ENCODE measurements around the gene GJD3. TPM values are rescaled to one million over a fixed set of nuclear protein-coding genes. Genes with fewer than 3 reads are reported as not detected.
"Not testable (repeated sequence)": the region's sequence is repeated elsewhere in the genome, so short reads cannot be mapped to it uniquely, and the experiment has no call there.

GJD3 gene
- polyA plus RNA-seq, 1 donor from 2014 or later, result not detected

DNA sequence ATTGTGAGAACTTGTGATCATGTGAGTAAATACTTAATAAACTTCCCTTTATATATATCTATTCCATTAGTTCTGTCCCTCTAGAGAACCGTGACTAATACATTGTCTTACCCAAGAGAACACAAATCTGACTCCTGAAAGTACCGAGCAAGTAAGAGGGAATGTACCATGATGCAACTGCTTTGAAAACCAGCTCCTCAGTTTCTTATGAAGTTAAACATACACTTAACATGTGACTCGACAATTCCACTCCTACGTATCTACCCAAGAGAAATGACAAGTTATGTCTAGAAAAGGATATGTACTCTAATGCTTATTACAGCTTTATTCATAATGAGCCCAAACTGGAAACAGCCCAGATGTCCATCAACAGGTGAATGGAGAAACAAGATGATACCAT is 8.8 kb upstream of the GJD3 start:
- Histone ChIP-seq H3K27me3 (ENCODE audit: insufficient read depth, low read depth, low read length) (no peaks in the 10 kb centered on the region), H3K9me3 (ENCODE audit: low read length) (no peaks in the 10 kb centered on the region), H4K20me1 (ENCODE audit: insufficient read depth) (no peaks in the 10 kb centered on the region), H3K36me3 (ENCODE audit: insufficient read depth, low read length) (no peaks in the 10 kb centered on the region), H3K27ac (ENCODE audit: low read length) (no peak overlapping the region), H2AFZ (ENCODE audit: low read depth, low read length) (no peak overlapping the region), H3F3A (ENCODE audit: insufficient read depth, low read length, poor library complexity, severe bottlenecking) (no peaks in the 10 kb centered on the region), H3K79me2 (replicated peaks; ENCODE audit: insufficient read depth, low read length) (no peaks in the 10 kb centered on the region), H3K4me2 (ENCODE audit: low read length) (no peak overlapping the region), H3K9me2 (ENCODE audit: insufficient read depth, low read length) (no peaks in the 10 kb centered on the region), H3K4me3 (ENCODE audit: low read length) (no peak overlapping the region), H3K9ac (ENCODE audit: low read length) (no peak overlapping the region)
- no peak for TF ChIP-seq TAF1 (IDR thresholded peaks at IDR 0.05; ENCODE audit: low read depth)
- TF ChIP-seq RAD21 (conservative IDR thresholded peaks at IDR 0.05), result no peak
- TF ChIP-seq MXI1 (conservative IDR thresholded peaks at IDR 0.05; ENCODE audit: poor library complexity, severe bottlenecking), result no peak
- TF ChIP-seq SMC3 (conservative IDR thresholded peaks at IDR 0.05; ENCODE audit: poor library complexity), result no peak
- TF ChIP-seq EP300 (conservative IDR thresholded peaks at IDR 0.05; ENCODE audit: poor library complexity, severe bottlenecking), result no peak
- TF ChIP-seq, protein P1, sequence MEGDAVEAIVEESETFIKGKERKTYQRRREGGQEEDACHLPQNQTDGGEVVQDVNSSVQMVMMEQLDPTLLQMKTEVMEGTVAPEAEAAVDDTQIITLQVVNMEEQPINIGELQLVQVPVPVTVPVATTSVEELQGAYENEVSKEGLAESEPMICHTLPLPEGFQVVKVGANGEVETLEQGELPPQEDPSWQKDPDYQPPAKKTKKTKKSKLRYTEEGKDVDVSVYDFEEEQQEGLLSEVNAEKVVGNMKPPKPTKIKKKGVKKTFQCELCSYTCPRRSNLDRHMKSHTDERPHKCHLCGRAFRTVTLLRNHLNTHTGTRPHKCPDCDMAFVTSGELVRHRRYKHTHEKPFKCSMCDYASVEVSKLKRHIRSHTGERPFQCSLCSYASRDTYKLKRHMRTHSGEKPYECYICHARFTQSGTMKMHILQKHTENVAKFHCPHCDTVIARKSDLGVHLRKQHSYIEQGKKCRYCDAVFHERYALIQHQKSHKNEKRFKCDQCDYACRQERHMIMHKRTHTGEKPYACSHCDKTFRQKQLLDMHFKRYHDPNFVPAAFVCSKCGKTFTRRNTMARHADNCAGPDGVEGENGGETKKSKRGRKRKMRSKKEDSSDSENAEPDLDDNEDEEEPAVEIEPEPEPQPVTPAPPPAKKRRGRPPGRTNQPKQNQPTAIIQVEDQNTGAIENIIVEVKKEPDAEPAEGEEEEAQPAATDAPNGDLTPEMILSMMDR (IDR thresholded peaks at IDR 0.05; ENCODE audit: poor library complexity, severe bottlenecking), result no peak
- no peak for TF ChIP-seq EZH2 (IDR thresholded peaks at IDR 0.05; ENCODE audit: borderline replicate concordance, insufficient read depth, low read length, poor library complexity, severe bottlenecking)
- TF ChIP-seq, protein P2, sequence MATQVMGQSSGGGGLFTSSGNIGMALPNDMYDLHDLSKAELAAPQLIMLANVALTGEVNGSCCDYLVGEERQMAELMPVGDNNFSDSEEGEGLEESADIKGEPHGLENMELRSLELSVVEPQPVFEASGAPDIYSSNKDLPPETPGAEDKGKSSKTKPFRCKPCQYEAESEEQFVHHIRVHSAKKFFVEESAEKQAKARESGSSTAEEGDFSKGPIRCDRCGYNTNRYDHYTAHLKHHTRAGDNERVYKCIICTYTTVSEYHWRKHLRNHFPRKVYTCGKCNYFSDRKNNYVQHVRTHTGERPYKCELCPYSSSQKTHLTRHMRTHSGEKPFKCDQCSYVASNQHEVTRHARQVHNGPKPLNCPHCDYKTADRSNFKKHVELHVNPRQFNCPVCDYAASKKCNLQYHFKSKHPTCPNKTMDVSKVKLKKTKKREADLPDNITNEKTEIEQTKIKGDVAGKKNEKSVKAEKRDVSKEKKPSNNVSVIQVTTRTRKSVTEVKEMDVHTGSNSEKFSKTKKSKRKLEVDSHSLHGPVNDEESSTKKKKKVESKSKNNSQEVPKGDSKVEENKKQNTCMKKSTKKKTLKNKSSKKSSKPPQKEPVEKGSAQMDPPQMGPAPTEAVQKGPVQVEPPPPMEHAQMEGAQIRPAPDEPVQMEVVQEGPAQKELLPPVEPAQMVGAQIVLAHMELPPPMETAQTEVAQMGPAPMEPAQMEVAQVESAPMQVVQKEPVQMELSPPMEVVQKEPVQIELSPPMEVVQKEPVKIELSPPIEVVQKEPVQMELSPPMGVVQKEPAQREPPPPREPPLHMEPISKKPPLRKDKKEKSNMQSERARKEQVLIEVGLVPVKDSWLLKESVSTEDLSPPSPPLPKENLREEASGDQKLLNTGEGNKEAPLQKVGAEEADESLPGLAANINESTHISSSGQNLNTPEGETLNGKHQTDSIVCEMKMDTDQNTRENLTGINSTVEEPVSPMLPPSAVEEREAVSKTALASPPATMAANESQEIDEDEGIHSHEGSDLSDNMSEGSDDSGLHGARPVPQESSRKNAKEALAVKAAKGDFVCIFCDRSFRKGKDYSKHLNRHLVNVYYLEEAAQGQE (IDR thresholded peaks at IDR 0.05; ENCODE audit: borderline replicate concordance), result no peak
- no peak for TF ChIP-seq POLR2AphosphoS5 (IDR thresholded peaks at IDR 0.05)

DNA sequence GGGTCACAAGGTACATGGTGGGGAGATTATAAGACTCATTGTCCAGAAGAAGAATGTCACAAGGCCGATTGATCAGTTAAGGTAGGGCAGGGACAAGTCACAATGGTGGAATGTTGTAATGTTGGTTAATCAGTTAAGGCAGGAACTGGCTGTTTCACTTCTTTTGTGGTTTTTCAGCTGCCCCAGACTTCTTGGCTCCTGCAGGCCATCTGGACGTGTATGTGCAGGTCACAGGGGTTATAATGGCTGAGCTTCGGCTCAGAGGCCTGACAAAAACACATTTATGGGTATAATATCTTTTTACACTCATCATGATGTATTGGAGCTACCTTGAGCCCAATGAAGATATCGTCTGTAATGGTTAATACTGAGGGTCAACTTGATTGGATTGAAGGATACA is 8.1 kb upstream of the GJD3 start:
- H3K79me2 ChIP-seq (replicated peaks; ENCODE audit: insufficient read depth, low read length); H3K27me3 ChIP-seq (ENCODE audit: insufficient read depth, low read depth, low read length); H3K4me3 ChIP-seq (ENCODE audit: low read length); H3K9ac ChIP-seq (ENCODE audit: low read length); H2AFZ ChIP-seq (ENCODE audit: low read depth, low read length); H3K9me2 ChIP-seq (ENCODE audit: insufficient read depth, low read length); H3F3A ChIP-seq (ENCODE audit: insufficient read depth, low read length, poor library complexity, severe bottlenecking); H3K27ac ChIP-seq (ENCODE audit: low read length); H3K4me2 ChIP-seq (ENCODE audit: low read length); H3K36me3 ChIP-seq (ENCODE audit: insufficient read depth, low read length); H4K20me1 ChIP-seq (ENCODE audit: insufficient read depth); H3K9me3 ChIP-seq (ENCODE audit: low read length): not testable (repeated sequence)

DNA sequence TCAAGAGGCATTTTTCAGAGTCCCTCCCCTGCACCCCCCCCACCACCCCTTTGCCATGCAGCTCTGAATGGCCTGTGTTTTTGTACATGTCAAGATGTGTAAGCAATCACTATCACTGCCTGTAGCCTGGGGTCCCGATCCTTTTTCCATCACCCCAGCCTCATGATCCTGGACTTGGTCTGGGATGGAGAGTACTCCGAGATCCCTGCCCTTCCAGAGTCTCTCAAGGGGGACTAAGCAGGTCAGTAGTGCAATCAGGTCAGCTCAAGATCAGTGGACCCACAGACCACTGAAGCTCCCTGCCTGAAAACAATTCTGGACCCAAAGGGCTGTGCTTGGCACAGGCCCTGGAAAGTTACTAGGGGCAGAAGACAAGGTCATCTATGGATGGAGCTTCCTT is 7.5 kb upstream of the GJD3 start:
- Histone ChIP-seq H2AFZ (ENCODE audit: low read depth, low read length) (no peak overlapping the region), H3K4me3 (ENCODE audit: low read length) (no peak overlapping the region), H3K27ac (ENCODE audit: low read length) (no peak overlapping the region), H3K9me2 (ENCODE audit: insufficient read depth, low read length) (no peaks in the 10 kb centered on the region), H4K20me1 (ENCODE audit: insufficient read depth) (no peaks in the 10 kb centered on the region), H3K79me2 (replicated peaks; ENCODE audit: insufficient read depth, low read length) (no peaks in the 10 kb centered on the region), H3F3A (ENCODE audit: insufficient read depth, low read length, poor library complexity, severe bottlenecking) (no peaks in the 10 kb centered on the region), H3K27me3 (ENCODE audit: insufficient read depth, low read depth, low read length) (no peaks in the 10 kb centered on the region), H3K36me3 (ENCODE audit: insufficient read depth, low read length) (no peaks in the 10 kb centered on the region), H3K9me3 (ENCODE audit: low read length) (no peaks in the 10 kb centered on the region), H3K9ac (ENCODE audit: low read length) (no peak overlapping the region), H3K4me2 (ENCODE audit: low read length) (no peak overlapping the region)
- TF ChIP-seq EZH2 (IDR thresholded peaks at IDR 0.05; ENCODE audit: borderline replicate concordance, insufficient read depth, low read length, poor library complexity, severe bottlenecking), result no peak
- TF ChIP-seq, protein P2 (IDR thresholded peaks at IDR 0.05; ENCODE audit: borderline replicate concordance), result no peak
- TF ChIP-seq, protein P1 (IDR thresholded peaks at IDR 0.05; ENCODE audit: poor library complexity, severe bottlenecking), result no peak
- TF ChIP-seq RAD21 (conservative IDR thresholded peaks at IDR 0.05), result no peak
- TF ChIP-seq TAF1 (IDR thresholded peaks at IDR 0.05; ENCODE audit: low read depth), result no peak
- no peak for TF ChIP-seq POLR2AphosphoS5 (IDR thresholded peaks at IDR 0.05)
- no peak for TF ChIP-seq MXI1 (conservative IDR thresholded peaks at IDR 0.05; ENCODE audit: poor library complexity, severe bottlenecking)
- no peak for TF ChIP-seq EP300 (conservative IDR thresholded peaks at IDR 0.05; ENCODE audit: poor library complexity, severe bottlenecking)
- TF ChIP-seq SMC3 (conservative IDR thresholded peaks at IDR 0.05; ENCODE audit: poor library complexity), result no peak

Measured in neural cell (in vitro differentiated cells).